Medulla oblongata (tissue), 1 donor: ENCODE data around the gene ZFYVE1.
"Not testable (repeated sequence)": the region's sequence is repeated elsewhere in the genome, so short reads cannot be mapped to it uniquely, and the experiment has no call there.

Experiments used
- DNase-seq: peaks from one replicate; pipeline ENCODE4 v3.0.0-alpha.2; 2015; ENCODE audit errors: extremely low spot score

The ZFYVE1 gene

DNA sequence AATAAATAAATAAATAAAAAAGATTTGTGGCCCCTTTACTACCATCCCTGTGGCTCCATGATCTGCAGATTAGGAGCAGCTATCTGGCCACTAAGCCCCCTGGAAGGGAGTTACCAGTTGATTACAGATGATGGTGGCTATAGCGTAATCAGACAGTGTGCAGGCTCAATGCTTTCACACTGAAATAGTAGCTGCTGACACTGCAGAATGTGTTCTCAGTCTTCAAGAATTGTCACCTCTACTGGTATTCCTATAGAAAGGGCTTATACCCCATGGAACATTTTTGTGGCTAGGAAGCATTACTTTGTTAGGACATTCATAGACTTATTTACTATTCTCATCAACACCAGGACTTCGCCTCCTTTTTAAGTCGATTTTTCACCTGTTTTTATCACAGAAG lies 69.7 kb downstream of the ZFYVE1 start:
- DNase-seq = no peak

DNA sequence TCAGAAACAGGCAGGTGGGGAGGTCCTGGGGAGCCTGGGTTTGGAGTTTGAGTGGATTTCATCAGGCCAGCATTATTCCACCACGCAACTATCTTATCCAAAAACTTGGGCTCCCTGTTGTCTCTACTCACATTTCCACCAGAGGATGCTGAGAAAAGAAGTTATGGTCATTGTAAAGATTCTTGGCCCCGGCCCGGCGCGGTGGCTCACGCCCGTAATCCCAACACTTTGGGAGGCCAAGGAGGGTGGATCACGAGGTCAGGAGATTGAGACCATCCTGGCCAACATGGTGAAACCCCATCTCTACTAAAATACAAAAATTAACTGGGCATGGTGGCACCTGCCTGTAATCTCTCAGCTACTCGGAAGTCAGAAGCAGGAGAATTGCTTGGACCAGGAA lies 70.2 kb downstream of the ZFYVE1 start:
- not testable (repeated sequence) for DNase-seq

DNA sequence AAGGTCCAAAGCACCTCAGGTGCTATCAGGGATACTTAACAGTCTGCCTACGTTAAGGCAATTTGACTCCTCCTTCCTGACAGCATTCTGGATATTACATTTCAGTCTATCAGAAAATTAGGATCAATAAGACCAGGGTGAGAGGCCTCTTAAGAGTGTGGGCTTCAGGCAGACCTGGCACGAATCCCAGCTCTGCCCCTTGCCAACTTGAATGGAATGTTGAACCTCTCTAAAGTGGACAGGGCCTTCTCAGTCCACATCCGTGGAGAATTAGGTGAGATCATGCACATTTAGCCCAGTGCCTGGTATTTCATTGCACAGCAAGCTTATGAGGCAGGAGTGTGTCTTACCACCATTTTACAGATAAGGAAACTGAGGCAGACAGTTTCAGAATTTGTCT lies 74.7 kb downstream of the ZFYVE1 start:
- DNase-seq = no peak

DNA sequence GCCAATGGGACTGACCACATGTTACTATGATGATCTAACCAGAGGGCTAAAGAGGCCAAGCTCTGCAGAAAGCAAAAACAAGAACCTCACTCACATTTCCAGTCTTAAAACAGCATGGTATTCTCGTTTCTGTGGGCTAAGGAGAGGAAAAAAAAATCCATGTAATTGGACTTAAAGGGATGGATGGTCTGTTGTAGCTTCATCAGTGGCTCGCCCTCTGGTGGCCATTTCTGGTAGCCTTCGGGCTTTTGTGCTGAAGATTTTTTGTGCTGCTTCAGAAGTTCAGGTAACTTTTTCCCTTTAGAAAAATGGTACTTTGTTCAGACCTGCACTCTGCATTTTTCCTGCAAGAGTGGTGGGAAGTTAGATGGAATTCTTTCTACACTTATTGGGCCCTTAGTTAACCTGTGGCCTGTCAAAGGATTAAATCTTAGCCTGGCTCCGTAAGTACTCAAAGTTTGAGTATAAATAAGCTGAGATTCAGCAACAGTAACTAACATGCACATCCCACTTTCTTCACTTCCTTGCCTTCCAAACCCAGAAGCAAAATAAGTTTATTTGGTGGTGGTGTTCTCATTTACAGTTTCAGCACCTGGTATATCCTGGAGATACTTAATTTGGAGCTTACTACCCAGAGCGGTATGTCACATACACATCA lies 78.3 kb downstream of the ZFYVE1 start:
- peak; percentile 74 for DNase-seq

DNA sequence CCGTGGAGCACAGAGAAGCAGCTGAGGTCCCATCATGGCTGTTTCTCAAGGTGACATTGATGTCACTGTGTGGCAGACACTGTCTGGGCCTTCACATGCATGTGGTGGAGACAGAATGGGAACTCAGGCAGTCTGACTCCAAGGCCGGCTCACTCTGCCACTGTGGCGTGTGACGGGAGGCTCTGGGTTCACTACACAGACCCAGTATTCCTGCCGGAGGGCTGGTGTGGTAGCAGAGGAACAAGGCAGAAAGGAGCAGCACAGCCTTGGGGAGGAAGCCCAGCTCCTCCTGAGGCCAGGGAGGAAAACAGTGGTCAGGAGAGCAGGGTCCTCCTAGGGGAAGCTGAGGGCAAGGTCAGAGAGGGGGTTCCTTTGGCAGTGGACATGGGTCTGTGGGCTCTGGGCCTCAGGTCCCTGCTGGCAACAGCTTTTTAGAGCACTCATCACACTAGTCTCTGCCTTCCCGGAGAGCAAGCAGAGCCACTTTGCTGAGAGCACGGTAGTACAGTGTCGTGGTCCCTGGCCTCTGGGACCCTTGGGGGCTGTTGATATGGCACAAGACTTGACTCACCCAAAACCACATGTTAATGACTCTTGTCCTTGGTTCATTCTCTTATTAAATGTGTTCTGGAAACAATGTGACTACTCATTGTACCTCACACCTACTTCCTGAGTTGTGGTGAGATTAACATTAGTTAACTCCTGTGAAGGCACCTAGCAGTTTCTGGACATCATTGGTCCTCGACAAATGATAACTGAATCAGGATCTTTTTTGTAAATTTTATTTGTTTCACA lies 79.3 kb downstream of the ZFYVE1 start:
- no peak for DNase-seq

DNA sequence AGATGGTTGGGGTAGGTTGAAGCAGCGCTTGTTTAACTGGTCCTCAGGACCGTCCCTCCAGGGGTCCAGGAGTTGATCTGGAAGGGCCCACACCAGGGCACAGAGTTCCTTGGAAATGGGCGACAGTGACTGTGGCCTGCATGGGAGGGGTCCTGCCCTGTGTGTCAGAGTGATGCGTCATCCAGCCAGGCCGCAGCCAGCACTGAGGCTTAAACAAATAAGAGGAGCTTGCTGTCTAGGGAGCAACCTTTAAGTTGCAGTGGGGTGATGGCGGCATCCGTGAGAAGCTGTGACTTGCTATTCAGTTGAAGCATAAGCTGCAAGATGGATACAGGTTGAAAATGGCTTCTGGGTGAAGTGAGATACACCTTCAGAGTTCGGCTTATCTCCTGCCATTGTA lies 80.4 kb downstream of the ZFYVE1 start:
- DNase-seq = no peak

DNA sequence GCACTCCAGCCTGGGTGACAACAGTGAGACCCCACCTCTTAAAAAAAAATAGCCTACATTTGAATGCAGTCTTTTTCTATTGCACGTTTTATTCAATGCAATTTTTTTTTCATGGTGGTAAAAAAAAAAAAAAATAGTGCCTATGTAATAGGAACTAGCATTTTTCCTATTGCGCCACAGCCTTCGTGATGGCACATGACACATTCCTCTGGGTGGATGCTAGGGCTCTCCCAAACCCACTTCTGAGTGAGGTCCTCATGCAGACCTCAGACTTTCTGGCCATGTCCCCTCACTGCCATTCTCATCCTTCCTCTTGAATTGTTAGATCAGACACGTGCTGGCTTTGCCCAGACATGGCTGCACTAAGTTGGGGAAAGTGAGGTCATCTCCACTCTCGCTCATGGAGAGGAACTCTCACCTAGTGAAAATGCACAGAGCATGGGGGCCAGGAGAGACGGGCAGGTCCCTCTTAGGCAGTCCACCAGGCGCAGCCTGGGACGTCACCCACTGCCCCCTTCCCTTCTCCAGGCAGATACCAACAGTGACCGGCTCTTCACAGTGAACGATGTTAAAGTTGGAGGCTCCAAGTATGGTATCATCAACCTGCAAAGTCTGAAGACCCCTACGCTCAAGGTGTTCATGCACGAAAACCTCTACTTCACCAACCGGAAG lies 81.4 kb downstream of the ZFYVE1 start:
- no peak for DNase-seq

DNA sequence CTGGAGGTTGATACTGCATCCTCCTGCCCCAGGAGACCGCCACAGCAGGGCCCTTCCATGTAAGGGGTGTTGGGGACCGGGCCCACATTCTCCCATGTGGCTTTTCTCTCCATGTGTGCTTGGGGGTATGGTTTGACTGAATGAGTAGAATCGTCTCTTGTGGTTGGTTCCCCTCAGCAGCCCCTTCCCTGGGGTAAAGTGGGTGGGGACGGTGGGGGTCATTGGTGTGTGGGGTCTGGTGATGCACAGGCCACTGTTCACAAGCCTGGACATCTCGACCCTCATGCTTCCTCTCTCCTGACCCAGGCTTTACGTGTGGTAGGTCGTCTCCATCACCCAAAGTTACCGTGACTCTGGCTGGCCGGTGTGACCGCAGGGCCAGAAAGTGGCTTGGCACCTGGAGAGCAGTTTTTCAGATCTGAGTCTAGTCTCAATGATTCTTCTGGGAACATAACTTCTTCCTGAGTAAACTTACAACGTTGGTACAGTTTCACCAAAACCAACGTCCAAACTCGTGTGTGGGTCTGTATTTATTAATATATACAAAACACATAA lies 83.0 kb downstream of the ZFYVE1 start:
- DNase-seq = no peak

DNA sequence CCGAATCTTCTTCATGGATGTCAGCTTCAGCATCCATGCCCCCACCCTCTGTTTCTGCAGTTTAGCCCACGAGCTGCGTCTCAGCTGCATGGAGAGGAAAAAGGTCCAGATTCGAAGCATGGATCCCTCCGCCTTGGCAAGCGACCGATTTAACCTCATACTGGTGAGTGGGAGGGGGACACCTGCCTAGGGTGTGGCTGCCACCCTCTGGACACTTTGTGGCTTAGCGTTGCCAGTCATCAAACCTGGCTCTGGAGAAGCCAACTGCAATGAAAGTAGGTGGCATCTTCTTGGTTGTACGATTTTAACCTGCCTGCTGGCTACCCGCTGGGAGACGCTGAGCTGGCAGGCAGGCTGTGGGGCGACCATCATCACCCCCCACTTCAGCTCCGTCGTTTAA lies 84.0 kb downstream of the ZFYVE1 start:
- DNase-seq = no peak

DNA sequence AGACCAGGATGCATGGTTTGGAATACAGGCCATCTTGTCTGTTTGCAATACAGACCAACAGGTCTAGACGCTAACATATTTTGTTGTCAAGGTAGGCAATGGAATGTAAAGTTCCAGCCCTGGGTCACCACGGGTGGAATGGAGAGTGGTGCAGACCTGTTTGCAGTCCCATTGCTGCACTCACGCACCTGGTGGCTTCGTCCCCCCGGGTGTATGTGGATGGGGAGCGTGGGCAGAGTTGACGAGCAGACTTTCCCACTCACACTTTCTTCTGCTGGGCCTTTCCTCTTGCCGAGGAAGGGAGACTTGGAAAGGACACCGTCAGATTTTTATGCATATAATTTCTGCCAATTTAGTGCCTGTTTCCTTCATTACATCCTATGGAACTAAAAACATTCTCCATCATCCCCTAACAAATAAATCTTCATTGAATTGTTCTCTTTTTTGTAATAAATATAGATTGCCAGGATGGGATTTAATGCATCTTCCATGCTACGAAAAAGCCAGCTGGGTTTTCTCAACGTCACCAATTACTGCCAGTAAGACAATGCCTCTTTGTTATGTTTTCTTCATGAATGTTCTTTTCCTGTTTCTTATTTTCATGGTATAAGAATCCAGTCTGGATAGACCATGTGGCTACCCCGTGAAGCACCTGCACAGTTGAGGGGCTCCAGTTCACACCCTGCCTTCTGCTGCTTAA lies 85.5 kb downstream of the ZFYVE1 start:
- peak; percentile 57 for DNase-seq

DNA sequence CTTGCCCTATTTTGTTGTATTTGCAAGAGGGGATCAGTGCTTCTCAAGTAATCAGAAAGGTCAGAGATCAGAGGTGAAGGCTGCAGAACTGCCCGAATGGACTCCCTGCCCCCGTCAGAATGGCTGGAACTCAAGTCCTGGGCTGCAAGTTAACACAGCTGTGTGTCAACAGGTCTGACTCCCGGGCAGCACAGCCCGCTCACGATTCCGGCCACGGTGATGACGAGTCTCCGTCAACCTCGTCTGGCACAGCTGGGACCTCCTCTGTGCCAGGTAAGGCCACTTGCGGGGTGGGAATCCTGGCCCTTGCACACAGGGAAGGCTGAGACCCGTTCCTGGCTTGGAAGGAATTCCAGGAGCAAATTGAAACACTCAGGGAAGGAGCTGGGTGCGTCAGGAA lies 87.3 kb downstream of the ZFYVE1 start:
- no peak for DNase-seq

DNA sequence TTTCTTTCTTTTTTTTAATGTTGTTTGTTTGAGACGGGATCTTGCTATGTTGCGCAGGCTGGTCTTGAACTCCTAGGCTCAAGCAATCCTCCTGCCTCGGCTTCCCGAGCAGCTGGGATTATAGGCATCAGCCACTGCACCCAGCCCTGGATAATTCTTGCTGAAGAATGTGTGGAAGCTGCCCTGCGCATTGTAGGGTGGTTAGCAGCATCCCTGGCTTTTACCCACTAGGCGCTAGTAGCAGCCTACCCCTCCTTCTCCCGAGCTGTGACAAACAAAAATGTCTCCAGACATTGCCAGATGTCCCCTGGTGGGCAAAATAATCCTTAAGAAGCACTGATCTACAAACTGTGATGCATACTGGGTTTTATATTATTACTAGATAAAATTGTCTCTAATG lies 94.0 kb downstream of the ZFYVE1 start:
- DNase-seq = no peak

DNA sequence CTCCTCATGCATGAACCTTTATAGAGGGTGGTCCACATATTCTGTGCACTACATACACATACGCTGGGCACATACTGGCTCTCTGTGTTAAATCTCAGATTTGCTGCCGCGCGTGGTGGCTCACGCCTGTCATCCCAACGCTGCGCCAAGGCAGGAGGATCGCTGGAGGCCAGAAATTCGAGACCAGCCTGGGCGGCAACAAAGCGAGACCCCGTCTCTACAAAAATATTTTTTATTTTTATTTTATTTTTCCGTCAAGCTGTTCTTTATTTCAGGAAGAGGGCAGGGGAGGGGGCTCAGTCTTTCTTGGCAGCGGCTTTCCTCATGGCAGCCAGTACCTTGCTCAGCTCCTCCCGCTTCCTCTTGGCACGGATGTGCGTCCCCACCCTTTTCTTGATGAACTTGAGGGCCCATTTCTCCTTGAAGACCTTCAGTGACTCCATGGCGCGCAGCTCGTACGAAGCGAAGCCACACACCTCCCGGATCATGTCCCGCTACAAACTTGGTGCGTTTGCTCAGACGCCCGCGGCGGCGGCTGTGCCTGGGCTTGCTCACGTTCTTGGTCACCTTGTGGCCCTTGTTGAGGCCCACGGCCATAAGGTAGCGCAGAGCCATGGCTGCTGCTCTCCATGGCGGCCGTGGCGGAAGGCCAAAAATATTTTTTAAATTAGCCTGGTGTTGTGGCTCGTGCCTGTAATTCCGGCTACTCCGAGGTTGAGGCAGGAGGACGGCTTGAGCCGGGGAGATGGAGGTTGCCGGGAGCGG lies 97.4 kb downstream of the ZFYVE1 start:
- no peak for DNase-seq

DNA sequence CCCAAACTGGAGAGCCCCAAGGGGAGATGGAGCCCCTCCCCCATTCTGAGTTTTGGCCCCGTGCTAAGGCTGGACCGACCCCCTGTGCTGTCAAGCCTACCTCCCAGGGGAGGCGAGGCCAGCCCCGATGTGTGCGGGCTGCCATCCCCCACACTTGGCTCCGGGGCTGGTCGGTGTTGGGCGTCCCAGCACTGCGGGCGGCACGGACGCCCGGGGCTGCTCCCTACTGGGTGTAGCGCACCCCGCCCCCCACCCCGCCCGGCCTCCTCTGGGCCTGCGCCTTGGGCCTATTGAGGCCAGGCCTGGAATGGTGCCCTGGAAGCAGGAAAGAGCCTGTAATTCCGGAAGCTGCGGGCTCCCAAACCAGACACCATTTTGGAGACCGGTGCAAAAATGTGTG lies 98.0 kb downstream of the ZFYVE1 start:
- DNase-seq = no peak

DNA sequence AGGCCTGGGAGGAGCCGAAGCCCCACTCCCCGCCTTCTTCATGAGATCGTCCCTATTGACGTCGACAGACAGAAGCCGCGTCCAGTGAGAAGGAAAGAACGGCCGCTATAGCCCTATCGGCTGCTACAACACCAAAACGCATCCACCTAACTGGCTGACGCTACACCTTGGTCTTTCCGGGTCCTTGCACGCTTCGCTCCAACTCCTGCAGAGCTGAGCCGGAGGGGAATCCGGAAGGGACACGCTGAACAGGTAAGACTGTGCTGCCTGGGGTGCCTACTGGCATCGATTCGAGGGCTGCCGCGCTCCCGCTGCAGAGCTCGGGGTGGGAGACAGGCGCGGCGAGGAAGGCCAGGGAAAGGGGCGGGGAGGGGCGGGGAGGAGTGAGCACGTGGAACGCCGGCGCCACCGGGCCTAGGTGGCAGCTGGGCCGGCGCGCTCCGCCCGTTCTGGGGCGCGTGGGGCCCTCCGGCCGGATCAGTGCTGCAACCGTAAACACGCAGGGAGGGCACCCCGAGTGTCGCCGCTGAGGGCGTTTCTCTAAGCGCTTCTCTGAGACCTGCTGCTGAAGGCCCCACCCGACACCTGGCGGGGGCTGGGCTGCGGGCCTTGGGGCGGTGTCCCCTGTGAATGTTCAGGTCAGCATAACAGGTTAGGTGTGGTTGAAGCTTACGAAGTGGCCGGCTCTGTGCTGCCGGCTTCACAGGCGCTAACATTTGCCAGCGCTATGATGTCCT lies 100.4 kb downstream of the ZFYVE1 start, which contains the start of gene DCAF4:
Gene DCAF4 (plus strand): TSS at position 173 of the 737 bp plus-strand sequence. CDS start 11,515 bp downstream, outside the sequence.
- DNase-seq = peak; percentile 98

DNA sequence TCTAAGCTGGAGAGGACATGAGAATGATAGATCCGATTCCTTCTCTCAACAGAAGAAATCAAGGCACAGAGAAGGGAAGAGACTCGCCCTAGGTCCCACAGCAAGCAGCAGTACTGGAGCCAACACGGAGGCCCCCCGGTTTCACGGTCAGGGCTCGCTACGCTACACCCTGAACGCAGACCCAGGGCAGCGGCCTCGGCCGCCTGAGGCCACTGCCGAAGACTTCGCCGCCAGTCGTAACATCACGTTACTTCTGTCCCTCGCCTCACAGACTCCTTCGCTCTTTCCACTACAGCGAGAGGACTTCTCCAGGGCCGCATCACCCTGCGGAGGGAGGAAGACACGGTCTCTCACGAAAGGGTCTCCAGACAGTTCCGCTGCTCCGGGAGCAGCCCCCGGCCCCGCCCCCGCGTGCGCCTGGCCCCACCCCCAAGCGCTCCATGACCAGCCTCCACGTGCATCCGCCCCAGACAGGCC lies 101.1 kb downstream of the ZFYVE1 start:
- DNase-seq = no peak

DNA sequence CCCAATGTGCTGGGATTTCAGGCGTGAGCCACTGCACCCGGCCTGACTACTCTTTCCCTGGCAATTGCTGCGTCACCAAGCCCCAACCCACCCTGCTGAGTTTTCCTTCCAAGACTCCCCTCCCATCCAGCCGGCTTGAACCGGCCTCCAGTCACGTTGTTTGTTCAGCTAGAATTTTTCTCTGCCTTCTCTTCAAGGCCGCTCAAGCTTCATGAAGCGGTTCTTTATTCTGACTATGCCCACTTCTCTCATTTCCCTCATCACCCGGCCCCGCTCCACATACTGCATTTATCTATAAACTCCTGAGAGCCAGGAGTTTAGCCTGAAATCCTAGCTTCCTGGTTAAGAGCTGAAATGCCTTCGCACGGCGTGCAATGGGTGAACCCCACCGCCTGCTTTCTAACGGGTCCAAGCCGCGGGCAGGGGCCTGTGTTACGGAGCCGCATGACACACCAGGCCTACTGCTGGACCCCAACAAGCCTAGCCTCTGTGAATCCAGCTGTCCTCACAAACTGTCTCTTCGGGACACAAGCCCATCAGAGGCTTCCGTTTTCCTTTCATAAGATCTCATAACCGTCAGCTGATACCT lies 101.6 kb downstream of the ZFYVE1 start:
- no peak for DNase-seq

DNA sequence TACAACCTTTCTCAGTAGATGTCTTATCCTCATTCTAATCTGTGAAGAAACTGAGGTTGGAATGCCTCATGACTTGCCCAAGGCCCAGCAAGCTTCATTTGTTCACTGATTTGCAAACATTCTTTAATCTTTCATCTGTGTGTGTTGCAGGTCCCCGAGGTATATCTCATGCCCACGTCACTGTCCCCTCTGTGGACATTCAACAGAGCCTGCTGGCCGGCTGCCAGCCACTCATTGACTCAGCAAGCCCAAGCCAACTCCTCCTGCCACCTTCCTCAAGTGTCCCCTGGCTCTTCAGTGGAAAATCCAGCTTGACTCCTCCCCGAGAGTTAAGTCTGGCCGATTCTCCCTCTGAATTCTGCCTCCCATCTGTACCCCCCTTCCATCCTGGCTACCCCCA lies 102.6 kb downstream of the ZFYVE1 start:
- DNase-seq = no peak

DNA sequence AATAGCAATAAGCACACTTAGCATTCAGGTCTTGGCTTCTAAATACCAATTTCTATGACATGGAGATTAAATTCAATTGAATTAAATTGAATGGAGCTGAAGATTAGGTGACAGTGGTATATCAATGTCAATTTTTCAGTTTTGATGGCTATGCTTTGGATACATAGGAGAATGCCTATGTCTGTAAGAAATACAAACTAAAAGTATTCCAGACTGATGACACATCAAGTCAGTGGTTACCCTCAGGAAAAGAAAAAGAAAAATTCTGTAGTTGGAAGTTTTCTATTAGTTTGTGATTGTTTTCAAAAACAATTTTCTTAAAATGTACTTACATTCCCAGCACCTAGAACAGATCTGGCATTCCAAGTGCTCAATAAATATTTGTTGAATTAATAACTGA lies 105.5 kb downstream of the ZFYVE1 start:
- DNase-seq = no peak

DNA sequence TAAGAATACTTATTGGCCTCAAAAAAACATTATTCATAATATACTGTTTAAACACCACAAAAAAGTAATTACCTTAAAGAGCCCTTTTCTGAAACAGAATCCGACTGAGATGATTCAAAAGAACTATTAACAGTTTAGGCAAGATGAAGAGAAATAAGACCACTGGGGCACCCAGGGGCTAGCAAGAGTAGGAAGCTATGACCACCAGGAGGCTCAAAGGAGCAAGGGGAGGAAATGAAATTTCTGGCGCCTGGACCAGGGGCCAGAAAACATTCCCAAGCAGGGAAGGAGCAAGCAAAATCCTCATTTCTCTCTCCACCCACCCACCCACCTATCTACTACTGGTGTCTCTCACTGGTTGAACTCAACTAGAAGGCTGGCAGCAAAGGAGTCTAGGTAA lies 106.9 kb downstream of the ZFYVE1 start:
- no peak for DNase-seq
